ENCODE results near the gene AMT. TPM values are rescaled to one million over a fixed set of nuclear protein-coding genes. Genes with fewer than 3 reads are reported as not detected.

AMT gene
- polyA plus RNA-seq, 2 of the 4 experiments (the other 2 are of a cell fraction), result 0.83 to 1.4 TPM

GRCh38 chr3:49469936-49470713, 47.9 kb upstream of the AMT start, which contains the start of gene DAG1 (continued):
- TF ChIP-seq HMGXB4 (CRISPR knock-in tag; IDR thresholded peaks at IDR 0.05; ENCODE audit: borderline replicate concordance) (no peak), CHD4 (IDR thresholded peaks at IDR 0.05; ENCODE audit: borderline replicate concordance) (no peak), USF2 (IDR thresholded peaks at IDR 0.05) (no peak), HOXA7 (CRISPR knock-in tag; IDR thresholded peaks at IDR 0.05) (no peak), RARB (CRISPR knock-in tag; IDR thresholded peaks at IDR 0.05) (no peak), BCL3 (IDR thresholded peaks at IDR 0.05) (peak; percentile 78; the same call in 1 of the 3 replicates), REST (IDR thresholded peaks at IDR 0.05) (no peak), RFX5 (IDR thresholded peaks at IDR 0.05) (peak; percentile 72), ATOH8 (CRISPR knock-in tag; IDR thresholded peaks at IDR 0.05; ENCODE audit: low read depth) (no peak), NFE2L2 (conservative IDR thresholded peaks at IDR 0.05; ENCODE audit: low read length) (no peak), CBX2 (IDR thresholded peaks at IDR 0.05; ENCODE audit: borderline replicate concordance, low read depth) (no peak), MYC (IDR thresholded peaks at IDR 0.05; ENCODE audit: borderline replicate concordance, low read length) (no peak), CHD2 (IDR thresholded peaks at IDR 0.05; ENCODE audit: low read length, partially characterized antibody) (no peak)

GRCh38 chr3:49469037-49469935, 47.0 kb upstream of the AMT start:
- H3K4me2 ChIP-seq, result peak overlapping the region; percentile 85
- TF ChIP-seq HOXB13 (CRISPR knock-in tag; IDR thresholded peaks at IDR 0.05; ENCODE audit: low read depth) (no peak), JUNB (IDR thresholded peaks at IDR 0.05) (no peak), ELK1 (IDR thresholded peaks at IDR 0.05; ENCODE audit: low read depth, low read length) (no peak), FOXS1 (CRISPR knock-in tag; IDR thresholded peaks at IDR 0.05) (no peak), JUN (IDR thresholded peaks at IDR 0.05) (peak in 1 of 2 experiments; percentile 4; a peak in 1 of 5 replicates), TFCP2L1 (CRISPR knock-in tag; IDR thresholded peaks at IDR 0.05) (0 out of 2 replicates have a peak, but pooled peaks have one; percentile 13), MAX (IDR thresholded peaks at IDR 0.05) (0 out of 2 replicates have a peak, but pooled peaks have one; percentile 29)
- peak overlapping the region; percentile 94 to 99 for H3K27ac ChIP-seq
- POLR2A ChIA-PET, result interaction anchor here (0.8 to 2.5 kb wide), 10 partner anchors 10 to 440 kb away, joined by 3 to 23 read pairs (median 4); partner anchors contain the start of genes GPX1, IMPDH2, NICN1 and RHOA
- no peaks in the 10 kb centered on the region for H3K9me3 ChIP-seq
- peak overlapping the region; percentile 39 for H3K4me3 ChIP-seq
- CTCF ChIA-PET, result interaction anchor here (0.6 to 1.6 kb wide), 4 partner anchors 9 to 169 kb away, joined by 3 to 6 read pairs (median 5); no protein-coding TSS in a partner anchor
- WGBS (ENCODE audit: missing lambda C conversion rate), result 14% methylated on average over 11 of the region's 23 CpGs
- FAIRE-seq (no peak), DNase-seq (ENCODE audit: low read depth in 1 of 2, low spot score in 1 of 2) (peak; percentile 48 to 68), ATAC-seq (peak; percentile 68 to 69)
- H3K4me1 ChIP-seq, result peaks cover 31% of the 10 kb centered on the region

All from A549 (cell line).